Activated effector memory CD4-positive, alpha-beta T cell treated with Interleukin-2 at 50 U/mL for 16 hours (primary cell): ENCODE data around the gene DDC.

Experiments used
- DNase-seq: peaks from one replicate; pipeline ENCODE4 v3.0.0-alpha.2; 2020

DDC gene

GRCh38 chr7:50564640-50565558 lies at the start of gene DDC:
DDC (minus strand) TSS chr7:50565405; CDS start chr7:50544085, 21,320 bp downstream.
- no peak for DNase-seq

- no peak for DNase-seq
Measured at GRCh38 chr7:50613473-50613872, 48.3 kb upstream of the DDC start.

- no peak for DNase-seq
Measured at GRCh38 chr7:50612704-50613103, 47.5 kb upstream of the DDC start.

GRCh38 chr7:50610521-50611277 lies 45.5 kb upstream of the DDC start:
- peak; percentile 21 for DNase-seq

- DNase-seq, result no peak
Measured at GRCh38 chr7:50608196-50608906, 43.1 kb upstream of the DDC start.

GRCh38 chr7:50607524-50608125 lies 42.4 kb upstream of the DDC start:
- no peak for DNase-seq

- DNase-seq, result no peak
Measured at GRCh38 chr7:50605059-50605458, 39.9 kb upstream of the DDC start.

GRCh38 chr7:50603287-50603686 lies 38.1 kb upstream of the DDC start:
- DNase-seq, result no peak

- no peak for DNase-seq
Measured at GRCh38 chr7:50599385-50599784, 34.2 kb upstream of the DDC start.

GRCh38 chr7:50598460-50599343 lies 33.5 kb upstream of the DDC start:
- DNase-seq, result no peak

- no peak for DNase-seq
Measured at GRCh38 chr7:50596484-50596883, 31.3 kb upstream of the DDC start.

- no peak for DNase-seq
Measured at GRCh38 chr7:50595491-50596102, 30.4 kb upstream of the DDC start.

GRCh38 chr7:50594734-50595485 lies 29.7 kb upstream of the DDC start:
- no peak for DNase-seq

GRCh38 chr7:50594136-50594535 lies 28.9 kb upstream of the DDC start:
- DNase-seq, result no peak

GRCh38 chr7:50592940-50593339 lies 27.7 kb upstream of the DDC start:
- DNase-seq, result no peak

- no peak for DNase-seq
Measured at GRCh38 chr7:50591480-50592438, 26.6 kb upstream of the DDC start.

GRCh38 chr7:50591098-50591479 lies 25.9 kb upstream of the DDC start:
- no peak for DNase-seq

- DNase-seq, result no peak
Measured at GRCh38 chr7:50590535-50590934, 25.3 kb upstream of the DDC start.

GRCh38 chr7:50589364-50589763 lies 24.2 kb upstream of the DDC start:
- DNase-seq, result no peak
